ENCODE results near the gene SLC66A1. TPM values are rescaled to one million over a fixed set of nuclear protein-coding genes. Genes with fewer than 3 reads are reported as not detected.

The SLC66A1 gene
- total and polyA plus RNA-seq, 2 donors (not counting 3 experiments of a cell fraction or from before 2014, with no cell fraction given): 15.3 to 32.6 TPM

DNA sequence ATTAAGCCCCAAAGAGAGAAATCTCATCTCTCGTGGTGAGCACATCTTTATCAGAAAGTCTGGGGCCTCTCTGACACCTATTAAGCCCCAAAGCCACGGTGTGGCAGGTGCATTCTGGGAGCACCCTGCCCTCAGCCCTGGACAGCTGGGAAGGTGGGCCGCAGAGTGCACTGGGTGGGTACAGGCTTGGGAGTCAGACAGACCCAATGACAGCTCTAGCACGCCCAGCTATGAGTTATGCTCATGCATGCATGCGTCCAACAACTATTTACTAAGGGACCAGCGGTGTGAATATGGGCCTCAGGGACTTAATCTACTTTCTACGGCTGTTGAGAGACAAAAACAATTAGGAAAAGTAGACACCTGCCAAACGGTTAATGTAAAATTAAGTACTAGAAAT, 46.6 kb downstream of the SLC66A1 start:
- no peak for DNase-seq (ENCODE audit: low read depth, low spot score)
- H3K4me1 ChIP-seq (ENCODE audit: control insufficient read depth, extremely low read depth, insufficient read depth, low read length): no peaks in the 10 kb centered on the region
- no peaks in the 10 kb centered on the region for H3K9me3 ChIP-seq (replicated peaks; ENCODE audit: control insufficient read depth, insufficient read depth, low read length)
- H3K4me3 ChIP-seq (replicated peaks in 1 of 3; ENCODE audit: insufficient read depth in 1 of 3, low read depth in 1 of 3, low read length in 3 of 3): no peak overlapping the region
- no peak overlapping the region for H3K4me2 ChIP-seq (ENCODE audit: insufficient read depth, low read length)
- H2AFZ ChIP-seq (ENCODE audit: low read depth, low read length): no peak overlapping the region
- dilution Hi-C loops (cut with MboI; ENCODE audit: extremely low pct_ligation_motif_present, low sequenced_read_pairs): no loop called here
- POLR2A ChIA-PET: interaction anchor here (0.7 kb wide), 1 partner anchor 15 kb away, joined by 6 read pairs; no protein-coding TSS in a partner anchor
- H3K9ac ChIP-seq (replicated peaks; ENCODE audit: extremely low read depth, insufficient read depth, low read length): no peak overlapping the region
- H3K27me3 ChIP-seq (ENCODE audit: control insufficient read depth in 2 of 2, insufficient read depth in 2 of 2, low read length in 2 of 2): no peaks in the 10 kb centered on the region
- CTCF ChIA-PET: interaction anchor here (1.2 kb wide), 1 partner anchor 223 kb away, joined by 4 read pairs; no protein-coding TSS in a partner anchor
- H3K36me3 ChIP-seq (ENCODE audit: control insufficient read depth in 2 of 2, extremely low read depth in 1 of 2, insufficient read depth in 2 of 2, low read length in 2 of 2): peaks cover 4 to 27% of the 10 kb centered on the region in 2 experiments
- H4K20me1 ChIP-seq (replicated peaks; ENCODE audit: control insufficient read depth, extremely low read depth, insufficient read depth, low read length): no peaks in the 10 kb centered on the region
- no peak overlapping the region for H3K27ac ChIP-seq (ENCODE audit: insufficient read depth, low read depth, low read length)
- H3K79me2 ChIP-seq (ENCODE audit: control insufficient read depth, insufficient read depth, low read length): peaks cover 5% of the 10 kb centered on the region
- TF ChIP-seq POLR2AphosphoS5 (IDR thresholded peaks at IDR 0.05; ENCODE audit: insufficient read depth, low read depth, low read length) (no peak), JUN (IDR thresholded peaks at IDR 0.05; ENCODE audit: borderline replicate concordance, insufficient read depth, insufficient read length, low read depth) (no peak), CTCF (IDR thresholded peaks at IDR 0.05; ENCODE audit: extremely low read depth in 1 of 2, insufficient read depth in 1 of 2, low read depth in 1 of 2, low read length in 2 of 2) (no peak), FOS (IDR thresholded peaks at IDR 0.05; ENCODE audit: borderline replicate concordance, insufficient read depth, low read length) (no peak)
- FAIRE-seq: no peak
- intact Hi-C loops (cut with micrococcal nuclease): no loop called here
- H3K9me1 ChIP-seq (replicated peaks; ENCODE audit: control insufficient read depth, extremely low read depth, insufficient read depth, low read length): no peaks in the 10 kb centered on the region
- no TSS peak for BruUV-seq (replicated peaks)

- H3K27me3 ChIP-seq (ENCODE audit: control insufficient read depth in 2 of 2, insufficient read depth in 2 of 2, low read length in 2 of 2): no peaks in the 10 kb centered on the region
- no peaks in the 10 kb centered on the region for H3K9me1 ChIP-seq (replicated peaks; ENCODE audit: control insufficient read depth, extremely low read depth, insufficient read depth, low read length)
- no peak overlapping the region for H3K9ac ChIP-seq (replicated peaks; ENCODE audit: extremely low read depth, insufficient read depth, low read length)
- H3K27ac ChIP-seq (ENCODE audit: insufficient read depth, low read depth, low read length): no peak overlapping the region
- H2AFZ ChIP-seq (ENCODE audit: low read depth, low read length): no peak overlapping the region
- H3K79me2 ChIP-seq (ENCODE audit: control insufficient read depth, insufficient read depth, low read length): peaks cover 5% of the 10 kb centered on the region
- DNase-seq (ENCODE audit: low read depth, low spot score): no peak
- no peaks in the 10 kb centered on the region for H4K20me1 ChIP-seq (replicated peaks; ENCODE audit: control insufficient read depth, extremely low read depth, insufficient read depth, low read length)
- no peak overlapping the region for H3K4me2 ChIP-seq (ENCODE audit: insufficient read depth, low read length)
- no peak for FAIRE-seq
- no peaks in the 10 kb centered on the region for H3K9me3 ChIP-seq (replicated peaks; ENCODE audit: control insufficient read depth, insufficient read depth, low read length)
- no peaks in the 10 kb centered on the region for H3K4me1 ChIP-seq (ENCODE audit: control insufficient read depth, extremely low read depth, insufficient read depth, low read length)
- no TSS peak for BruUV-seq (replicated peaks)
- no peak for TF ChIP-seq POLR2AphosphoS5 (IDR thresholded peaks at IDR 0.05; ENCODE audit: insufficient read depth, low read depth, low read length)
- no peak for TF ChIP-seq JUN (IDR thresholded peaks at IDR 0.05; ENCODE audit: borderline replicate concordance, insufficient read depth, insufficient read length, low read depth)
- no peak for TF ChIP-seq MYC (IDR thresholded peaks at IDR 0.05; ENCODE audit: low read depth, low read length)
- no peak for TF ChIP-seq EZH2 (IDR thresholded peaks at IDR 0.05; ENCODE audit: borderline replicate concordance, low read depth, low read length, severe bottlenecking)
- TF ChIP-seq MAX (IDR thresholded peaks at IDR 0.05; ENCODE audit: insufficient read depth, insufficient read length): no peak
- TF ChIP-seq GATA2 (IDR thresholded peaks at IDR 0.05; ENCODE audit: insufficient read depth, insufficient read length, low read depth, low read length): no peak
- peaks cover 2 to 23% of the 10 kb centered on the region in 2 experiments for H3K36me3 ChIP-seq (ENCODE audit: control insufficient read depth in 2 of 2, extremely low read depth in 1 of 2, insufficient read depth in 2 of 2, low read length in 2 of 2)
- dilution Hi-C loops (cut with MboI; ENCODE audit: extremely low pct_ligation_motif_present, low sequenced_read_pairs) (no loop called here), intact Hi-C loops (cut with micrococcal nuclease) (no loop called here)
- H3K4me3 ChIP-seq (replicated peaks in 1 of 3; ENCODE audit: insufficient read depth in 1 of 3, low read depth in 1 of 3, low read length in 3 of 3): no peak overlapping the region
- POLR2A ChIA-PET: interaction anchor here (0.6 to 0.7 kb wide), 2 partner anchors 14 to 345 kb away, joined by 5 to 6 read pairs; no protein-coding TSS in a partner anchor
- CTCF ChIA-PET: interaction anchor here (0.6 to 1.1 kb wide), 2 partner anchors 137 to 223 kb away, joined by 3 to 4 read pairs; no protein-coding TSS in a partner anchor
These were observed 47.2 kb downstream of the SLC66A1 start for GRCh38 chr1:19359357-19359756.

Measured in endothelial cell of umbilical vein (primary cell).